T-helper 17 cell (primary cell): Measurements from ENCODE around the gene LRP2BP. TPM values are rescaled to one million over a fixed set of nuclear protein-coding genes. Genes with fewer than 3 reads are reported as not detected.

ENCODE experiments used
- ATAC-seq: fragments of 150-1000 bp; cut with Tn5 transposase; 2 replicates; pipeline ENCODE4 v1.10.0; 2021; ENCODE audit warnings: mild to moderate bottlenecking, moderate library complexity
- DNase-seq, 3 donors: peaks; one replicate each; pipeline versions ENCODE4 v3.0.0 to v3.0.0-alpha.2; 2020 to 2021
- H3K9me3 ChIP-seq: one replicate; pipeline ENCODE4 v1.7.0; 2013; ENCODE audit warnings: low read length, mild to moderate bottlenecking; ENCODE audit not compliant: control insufficient read depth, poor library complexity, severe bottlenecking
- H3K27ac Mint-ChIP-seq: one replicate; pipeline ENCODE4 v1.8.0; 2022; ENCODE audit warnings: mild to moderate bottlenecking, moderate library complexity, mixed read lengths
- H3K27me3 Mint-ChIP-seq: one replicate; pipeline ENCODE4 v1.8.0; 2022; ENCODE audit warnings: mixed read lengths
- H3K36me3 Mint-ChIP-seq: one replicate; pipeline ENCODE4 v1.8.0; 2022; ENCODE audit warnings: low read depth, mixed read lengths
- H3K4me1 Mint-ChIP-seq: one replicate; pipeline ENCODE4 v1.8.0; 2022; ENCODE audit warnings: mild to moderate bottlenecking, mixed read lengths
- H3K4me3 Mint-ChIP-seq: one replicate; pipeline ENCODE4 v1.8.0; 2022; ENCODE audit warnings: mild to moderate bottlenecking, moderate library complexity, mixed read lengths
- total RNA-seq, 4 donors: library from RNA in 2 of 4; stranded (reverse) in 2 of 4; gene quantifications; one replicate each; pipeline ENCODE4 v1.2.3 and lab custom pipeline; 2022 to 2026

LRP2BP gene
- total RNA-seq, 2 donors from 2014 or later, result 2.1 to 3.3 TPM

- H3K27ac Mint-ChIP-seq, result no peak overlapping the region
- ATAC-seq, result no peak
Measured at GRCh38 chr4:185384061-185384460, 11.7 kb downstream of the LRP2BP start.

GRCh38 chr4:185383451-185383850 is 12.3 kb downstream of the LRP2BP start:
- Mint-ChIP-seq H3K36me3 (no peaks in the 10 kb centered on the region), H3K4me1 (peaks cover 10% of the 10 kb centered on the region), H3K27me3 (no peaks in the 10 kb centered on the region), H3K27ac (no peak overlapping the region), H3K4me3 (no peak overlapping the region)
- DNase-seq (no peak), ATAC-seq (no peak)
- H3K9me3 ChIP-seq, result no peaks in the 10 kb centered on the region

More at GRCh38 chr4:185384061-185384460, 11.7 kb downstream of the LRP2BP start:
- H3K36me3 Mint-ChIP-seq, result no peaks in the 10 kb centered on the region
- no peak for DNase-seq
- H3K4me3 Mint-ChIP-seq, result no peak overlapping the region
- H3K9me3 ChIP-seq, result no peaks in the 10 kb centered on the region
- H3K4me1 Mint-ChIP-seq, result peaks cover 10% of the 10 kb centered on the region
- no peaks in the 10 kb centered on the region for H3K27me3 Mint-ChIP-seq

- H3K4me1 Mint-ChIP-seq, result peaks cover 7% of the 10 kb centered on the region
- DNase-seq, result no peak
- H3K9me3 ChIP-seq, result no peaks in the 10 kb centered on the region
- no peaks in the 10 kb centered on the region for H3K36me3 Mint-ChIP-seq
- H3K27me3 Mint-ChIP-seq, result no peaks in the 10 kb centered on the region
- H3K27ac Mint-ChIP-seq, result no peak overlapping the region
- H3K4me3 Mint-ChIP-seq, result no peak overlapping the region
- ATAC-seq, result no peak
Measured at GRCh38 chr4:185382754-185383153, 13.0 kb downstream of the LRP2BP start.

- no peak overlapping the region for H3K4me3 Mint-ChIP-seq
- peaks cover 7% of the 10 kb centered on the region for H3K4me1 Mint-ChIP-seq
- H3K27ac Mint-ChIP-seq, result no peak overlapping the region
- DNase-seq, result no peak
- H3K27me3 Mint-ChIP-seq, result no peaks in the 10 kb centered on the region
- H3K36me3 Mint-ChIP-seq, result no peaks in the 10 kb centered on the region
- ATAC-seq, result no peak
- H3K9me3 ChIP-seq, result no peaks in the 10 kb centered on the region
Measured at GRCh38 chr4:185381288-185382196, 14.2 kb downstream of the LRP2BP start.

GRCh38 chr4:185380320-185380719 is 15.4 kb downstream of the LRP2BP start:
- no peaks in the 10 kb centered on the region for H3K9me3 ChIP-seq
- Mint-ChIP-seq H3K27ac (no peak overlapping the region), H3K4me3 (no peak overlapping the region), H3K36me3 (no peaks in the 10 kb centered on the region), H3K4me1 (peaks cover 5% of the 10 kb centered on the region), H3K27me3 (no peaks in the 10 kb centered on the region)
- ATAC-seq, result no peak
- no peak for DNase-seq

GRCh38 chr4:185379326-185380295 is 16.1 kb downstream of the LRP2BP start:
- H3K36me3 Mint-ChIP-seq, result no peaks in the 10 kb centered on the region
- no peaks in the 10 kb centered on the region for H3K27me3 Mint-ChIP-seq
- no peak overlapping the region for H3K27ac Mint-ChIP-seq
- ATAC-seq (no peak), DNase-seq (no peak)
- H3K4me3 Mint-ChIP-seq, result no peak overlapping the region
- no peaks in the 10 kb centered on the region for H3K9me3 ChIP-seq
- H3K4me1 Mint-ChIP-seq, result peaks cover 4% of the 10 kb centered on the region

- Mint-ChIP-seq H3K36me3 (no peaks in the 10 kb centered on the region), H3K27ac (no peak overlapping the region), H3K4me3 (no peak overlapping the region), H3K4me1 (peaks cover 2% of the 10 kb centered on the region), H3K27me3 (no peaks in the 10 kb centered on the region)
- ATAC-seq (no peak), DNase-seq (no peak)
- no peaks in the 10 kb centered on the region for H3K9me3 ChIP-seq
Measured at GRCh38 chr4:185378264-185378663, 17.5 kb downstream of the LRP2BP start.

- no peak for ATAC-seq
- no peak for DNase-seq
- H3K9me3 ChIP-seq, result no peaks in the 10 kb centered on the region
- no peak overlapping the region for H3K4me3 Mint-ChIP-seq
- H3K27ac Mint-ChIP-seq, result no peak overlapping the region
- H3K27me3 Mint-ChIP-seq, result no peaks in the 10 kb centered on the region
- peaks cover 2% of the 10 kb centered on the region for H3K4me1 Mint-ChIP-seq
- H3K36me3 Mint-ChIP-seq, result no peaks in the 10 kb centered on the region
Measured at GRCh38 chr4:185374573-185374972, 21.2 kb downstream of the LRP2BP start.

GRCh38 chr4:185374027-185374426 is 21.7 kb downstream of the LRP2BP start:
- no peaks in the 10 kb centered on the region for H3K27me3 Mint-ChIP-seq
- H3K27ac Mint-ChIP-seq, result no peak overlapping the region
- H3K4me1 Mint-ChIP-seq, result peaks cover 2% of the 10 kb centered on the region
- DNase-seq, result no peak
- no peaks in the 10 kb centered on the region for H3K9me3 ChIP-seq
- H3K36me3 Mint-ChIP-seq, result no peaks in the 10 kb centered on the region
- H3K4me3 Mint-ChIP-seq, result no peak overlapping the region
- ATAC-seq, result no peak

- Mint-ChIP-seq H3K36me3 (no peaks in the 10 kb centered on the region), H3K27ac (no peak overlapping the region), H3K4me1 (peaks cover 2% of the 10 kb centered on the region), H3K27me3 (no peaks in the 10 kb centered on the region), H3K4me3 (no peak overlapping the region)
- no peaks in the 10 kb centered on the region for H3K9me3 ChIP-seq
- DNase-seq (no peak), ATAC-seq (no peak)
Measured at GRCh38 chr4:185371702-185372101, 24.0 kb downstream of the LRP2BP start.

- no peak for ATAC-seq
- Mint-ChIP-seq H3K4me3 (no peak overlapping the region), H3K4me1 (peaks cover 2% of the 10 kb centered on the region), H3K36me3 (no peaks in the 10 kb centered on the region), H3K27ac (no peak overlapping the region), H3K27me3 (no peaks in the 10 kb centered on the region)
- H3K9me3 ChIP-seq, result no peaks in the 10 kb centered on the region
- no peak for DNase-seq
Measured at GRCh38 chr4:185370268-185370949, 25.3 kb downstream of the LRP2BP start.

GRCh38 chr4:185369731-185370130 is 26.0 kb downstream of the LRP2BP start:
- H3K36me3 Mint-ChIP-seq, result no peaks in the 10 kb centered on the region
- H3K9me3 ChIP-seq, result no peaks in the 10 kb centered on the region
- DNase-seq (no peak), ATAC-seq (no peak)
- H3K4me1 Mint-ChIP-seq, result peaks cover under 1% of the 10 kb centered on the region
- H3K27me3 Mint-ChIP-seq, result no peaks in the 10 kb centered on the region
- no peak overlapping the region for H3K27ac Mint-ChIP-seq
- H3K4me3 Mint-ChIP-seq, result no peak overlapping the region

GRCh38 chr4:185364886-185365285 is 30.8 kb downstream of the LRP2BP start:
- ATAC-seq (no peak), DNase-seq (no peak)
- Mint-ChIP-seq H3K36me3 (no peaks in the 10 kb centered on the region), H3K27ac (no peak overlapping the region), H3K4me3 (no peak overlapping the region), H3K27me3 (no peaks in the 10 kb centered on the region), H3K4me1 (no peaks in the 10 kb centered on the region)
- no peaks in the 10 kb centered on the region for H3K9me3 ChIP-seq
